Stimulated activated CD4-positive, alpha-beta T cell treated with anti-CD3 and anti-CD28 coated beads, Interleukin-4, amount 100 ng/mL, for 1 hour (primary cell): ENCODE data around the gene WDFY4.
"Not testable (repeated sequence)": the region's sequence is repeated elsewhere in the genome, so short reads cannot be mapped to it uniquely, and the experiment has no call there.

Experiments used
- DNase-seq: peaks from one replicate; pipeline ENCODE4 v3.0.0-alpha.2; 2020

The WDFY4 gene, protein sequence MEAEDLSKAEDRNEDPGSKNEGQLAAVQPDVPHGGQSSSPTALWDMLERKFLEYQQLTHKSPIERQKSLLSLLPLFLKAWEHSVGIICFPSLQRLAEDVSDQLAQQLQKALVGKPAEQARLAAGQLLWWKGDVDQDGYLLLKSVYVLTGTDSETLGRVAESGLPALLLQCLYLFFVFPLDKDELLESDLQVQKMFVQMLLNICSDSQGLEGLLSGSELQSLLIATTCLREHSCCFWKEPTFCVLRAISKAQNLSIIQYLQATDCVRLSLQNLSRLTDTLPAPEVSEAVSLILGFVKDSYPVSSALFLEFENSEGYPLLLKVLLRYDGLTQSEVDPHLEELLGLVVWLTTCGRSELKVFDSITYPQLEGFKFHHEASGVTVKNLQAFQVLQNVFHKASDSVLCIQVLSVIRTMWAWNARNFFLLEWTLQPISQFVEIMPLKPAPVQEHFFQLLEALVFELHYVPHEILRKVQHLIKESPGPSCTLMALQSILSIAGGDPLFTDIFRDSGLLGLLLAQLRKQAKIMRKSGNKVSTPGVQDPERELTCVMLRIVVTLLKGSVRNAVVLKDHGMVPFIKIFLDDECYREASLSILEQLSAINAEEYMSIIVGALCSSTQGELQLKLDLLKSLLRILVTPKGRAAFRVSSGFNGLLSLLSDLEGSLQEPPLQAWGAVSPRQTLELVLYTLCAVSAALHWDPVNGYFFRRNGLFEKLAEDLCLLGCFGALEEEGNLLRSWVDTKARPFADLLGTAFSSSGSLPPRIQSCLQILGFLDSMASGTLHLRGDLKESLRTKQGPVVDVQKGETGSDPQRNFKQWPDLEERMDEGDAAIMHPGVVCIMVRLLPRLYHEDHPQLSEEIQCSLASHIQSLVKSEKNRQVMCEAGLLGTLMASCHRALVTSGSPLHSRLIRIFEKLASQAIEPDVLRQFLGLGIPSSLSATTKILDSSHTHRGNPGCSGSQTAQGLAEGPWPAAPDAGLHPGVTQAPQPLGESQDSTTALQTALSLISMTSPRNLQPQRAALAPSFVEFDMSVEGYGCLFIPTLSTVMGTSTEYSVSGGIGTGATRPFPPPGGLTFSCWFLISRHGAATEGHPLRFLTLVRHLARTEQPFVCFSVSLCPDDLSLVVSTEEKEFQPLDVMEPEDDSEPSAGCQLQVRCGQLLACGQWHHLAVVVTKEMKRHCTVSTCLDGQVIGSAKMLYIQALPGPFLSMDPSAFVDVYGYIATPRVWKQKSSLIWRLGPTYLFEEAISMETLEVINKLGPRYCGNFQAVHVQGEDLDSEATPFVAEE (N-terminal part only)

DNA sequence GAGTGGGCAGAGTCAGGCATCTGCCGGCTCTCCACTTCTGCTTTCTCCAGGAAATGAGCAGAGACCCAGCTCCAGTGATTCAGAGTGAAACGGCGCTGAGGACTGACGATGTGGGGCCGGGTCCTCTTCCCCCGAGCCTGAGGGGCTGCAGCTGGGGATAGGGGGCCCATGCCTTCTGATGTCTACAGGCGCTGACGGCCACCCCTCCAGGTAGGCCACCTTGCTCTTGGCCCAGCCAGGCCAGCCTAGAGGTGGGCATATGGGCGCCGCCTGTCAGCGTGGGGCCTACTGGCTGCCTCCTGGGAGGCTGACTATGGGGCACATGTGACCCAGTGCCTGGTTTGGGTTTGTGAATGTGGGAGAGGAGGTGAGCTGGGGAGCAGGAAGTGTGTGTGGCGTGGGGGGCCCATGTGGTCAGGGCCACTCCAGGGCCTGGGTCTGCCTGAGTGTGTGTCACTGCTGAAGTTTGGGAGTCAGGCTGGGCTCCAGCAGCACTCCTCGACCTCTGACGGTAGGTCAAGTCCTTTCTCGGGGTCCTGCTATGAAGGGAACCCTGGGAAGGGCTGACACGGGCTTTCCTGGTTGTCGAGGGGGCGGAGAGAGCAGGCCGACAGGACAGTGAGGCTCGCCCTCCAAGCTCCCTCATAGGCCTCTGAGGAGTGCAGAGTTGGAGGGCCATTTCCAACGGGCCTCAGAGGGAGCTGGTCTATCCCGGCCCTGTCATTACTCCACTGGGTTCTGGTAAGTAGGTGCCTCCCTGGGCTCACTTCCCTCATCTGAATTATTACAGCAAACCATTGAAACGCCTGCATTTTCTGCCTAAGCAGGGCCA, at the start of gene WDFY4:
Gene WDFY4, plus strand, starts transcription at position 82 of the 832 bp plus-strand sequence. CDS start 24,860 bp downstream, outside the sequence.
- no peak for DNase-seq

DNA sequence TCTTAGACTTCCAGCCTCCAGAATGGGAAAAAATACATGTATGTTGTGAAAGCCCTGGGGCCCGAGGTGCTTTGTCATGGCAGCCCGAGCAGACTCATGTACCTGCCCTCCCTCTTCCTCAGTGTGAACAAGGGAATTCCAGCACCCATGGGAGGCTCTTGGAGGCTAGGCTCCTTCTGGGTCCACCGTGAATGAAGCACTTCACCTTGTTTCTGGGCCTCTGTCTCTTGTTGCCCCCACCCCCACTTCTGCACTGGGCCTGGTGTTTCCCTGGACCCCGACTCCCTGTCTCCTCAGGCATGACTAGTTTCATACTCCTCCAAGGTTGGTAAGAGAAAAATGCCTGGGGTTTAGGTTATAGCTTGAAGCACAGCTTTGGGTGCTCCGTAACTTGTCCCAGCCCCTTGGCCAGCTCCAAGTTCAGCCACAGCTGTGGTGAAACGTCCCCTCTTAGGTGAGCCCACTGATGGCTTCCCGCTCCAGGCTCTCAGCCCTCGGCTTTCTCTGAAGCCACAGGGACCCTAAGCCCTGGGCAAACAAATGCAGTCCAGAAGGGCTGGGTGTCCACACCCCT, 49.6 kb upstream of the WDFY4 start:
- DNase-seq: no peak

GRCh38 chr10:48636231-48636630, 48.4 kb upstream of the WDFY4 start:
- no peak for DNase-seq

DNA sequence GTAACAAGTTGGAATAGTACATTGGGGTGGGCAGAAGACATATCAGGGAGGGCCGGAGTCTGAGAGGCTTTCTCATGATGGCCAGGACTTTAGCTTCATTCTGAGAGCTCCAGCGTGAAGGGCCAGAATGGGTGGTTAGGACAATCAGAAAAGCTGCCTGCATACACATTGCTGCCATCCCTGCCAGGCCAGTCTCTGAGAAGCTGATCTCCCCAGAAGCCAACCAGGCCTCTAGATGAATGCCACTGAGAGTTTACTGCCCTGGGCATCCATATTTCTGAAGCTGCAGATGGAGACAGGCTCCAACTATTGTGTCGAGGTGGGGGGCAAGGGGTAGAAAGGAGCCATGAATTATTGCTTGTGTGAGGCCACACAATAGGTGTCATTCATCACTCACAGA, 47.8 kb upstream of the WDFY4 start:
- DNase-seq: no peak

- DNase-seq: no peak
Measured at GRCh38 chr10:48638158-48638557, 46.5 kb upstream of the WDFY4 start.

DNA sequence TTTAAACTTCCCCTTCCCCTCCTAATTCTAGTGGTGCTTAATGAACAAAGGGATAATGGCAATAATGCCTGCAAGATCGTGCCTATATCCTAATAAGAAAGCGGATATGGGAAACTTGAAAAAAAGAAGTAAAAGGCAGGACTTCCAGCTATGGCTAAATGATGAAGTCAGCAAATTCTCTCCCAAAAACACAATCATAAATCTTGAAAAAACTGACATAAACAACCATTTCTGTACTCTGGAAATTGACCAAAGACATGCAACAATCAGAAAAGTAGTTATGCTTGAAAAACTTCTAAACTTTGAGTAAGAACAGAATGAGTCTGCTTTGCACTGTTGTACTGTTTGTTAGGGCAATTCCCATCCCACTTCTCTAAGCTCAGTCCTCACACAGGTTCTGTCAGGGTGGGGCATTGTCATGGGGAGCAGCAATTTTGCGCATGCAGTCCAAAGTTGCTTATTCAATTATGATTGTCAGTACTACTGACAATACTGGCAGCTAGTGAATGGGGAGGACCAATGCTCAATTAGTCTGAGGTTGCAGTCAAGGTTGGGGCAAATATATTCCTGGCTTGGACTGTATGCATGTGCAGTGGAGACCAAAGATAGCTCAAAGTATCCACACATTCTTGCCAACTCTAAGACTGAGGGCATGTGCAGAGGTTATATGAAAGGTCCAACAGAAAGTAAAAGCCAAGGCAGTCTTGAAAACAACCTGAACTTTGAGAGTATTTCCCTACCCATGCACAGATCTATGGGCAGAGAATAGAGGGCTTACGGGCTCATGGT, 45.7 kb upstream of the WDFY4 start:
- no peak for DNase-seq

GRCh38 chr10:48639632-48640031, 45.0 kb upstream of the WDFY4 start:
- DNase-seq: no peak

- DNase-seq: no peak
Measured at GRCh38 chr10:48640326-48640725, 44.3 kb upstream of the WDFY4 start.

DNA sequence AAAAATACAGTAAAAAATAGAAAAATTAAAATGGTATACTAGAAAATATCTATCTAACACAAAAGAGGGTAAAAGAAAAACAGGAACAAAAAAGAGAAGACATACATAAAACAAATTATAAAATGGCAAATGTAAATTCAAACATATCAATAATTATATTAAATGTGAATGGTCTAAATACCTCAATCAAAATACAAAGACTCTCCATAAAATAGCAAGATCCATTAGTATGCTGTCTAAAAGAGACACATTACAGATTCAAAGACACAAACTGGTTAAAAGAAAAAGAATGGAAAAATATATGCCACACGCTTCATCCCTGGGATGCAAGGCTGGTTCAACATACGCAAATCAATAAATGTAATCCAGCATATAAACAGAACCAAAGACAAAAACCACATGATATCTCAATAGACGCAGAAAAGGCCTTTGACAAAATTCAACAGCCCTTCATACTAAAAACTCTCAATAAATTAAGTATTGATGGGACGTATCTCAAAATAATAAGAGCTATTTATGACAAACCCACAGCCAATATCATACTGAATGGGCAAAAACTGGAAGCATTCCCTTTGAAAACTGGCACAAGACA, 43.5 kb upstream of the WDFY4 start:
- not testable (repeated sequence) for DNase-seq

DNA sequence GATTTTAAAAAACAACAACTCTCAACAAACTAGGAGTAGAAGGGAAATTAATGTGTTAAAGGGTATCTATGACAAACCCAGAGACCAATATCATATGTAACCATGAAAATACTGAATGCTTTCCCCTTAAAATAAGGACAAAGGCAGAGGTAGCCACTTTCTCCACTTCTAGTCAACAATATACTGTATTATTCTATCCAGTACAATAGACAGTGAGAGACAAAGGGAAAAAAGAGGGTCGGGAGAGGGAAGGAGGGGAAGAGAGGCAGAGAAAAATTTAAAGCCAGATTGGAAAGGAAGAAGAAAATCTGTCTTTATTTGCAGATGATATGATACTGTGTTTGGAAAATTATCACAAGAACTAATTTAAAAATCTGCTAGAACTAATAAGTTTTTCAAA, 39.1 kb upstream of the WDFY4 start:
- DNase-seq: no peak

DNA sequence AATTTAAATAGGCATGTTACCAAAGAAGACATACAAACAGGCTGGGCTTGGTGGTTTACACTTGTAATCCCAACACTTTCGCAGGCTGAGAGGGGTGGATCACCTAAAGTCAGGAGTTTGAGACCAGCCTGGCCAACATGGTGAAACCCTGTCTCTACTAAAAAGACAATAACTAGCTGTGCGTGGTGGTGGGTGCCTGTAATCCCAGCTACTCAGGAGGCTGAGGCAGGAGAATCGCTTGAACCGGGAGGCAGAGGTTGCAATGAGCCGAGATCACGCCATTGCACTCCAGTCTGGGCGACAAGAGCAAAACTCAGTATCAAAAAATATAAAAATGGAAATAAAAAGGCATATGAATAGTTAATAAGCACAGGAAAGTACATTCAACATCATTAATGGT, 37.6 kb upstream of the WDFY4 start:
- DNase-seq: not testable (repeated sequence)

- no peak for DNase-seq
Measured at GRCh38 chr10:48648172-48648942, 36.3 kb upstream of the WDFY4 start.

GRCh38 chr10:48649349-48649944, 35.2 kb upstream of the WDFY4 start:
- DNase-seq: no peak

DNA sequence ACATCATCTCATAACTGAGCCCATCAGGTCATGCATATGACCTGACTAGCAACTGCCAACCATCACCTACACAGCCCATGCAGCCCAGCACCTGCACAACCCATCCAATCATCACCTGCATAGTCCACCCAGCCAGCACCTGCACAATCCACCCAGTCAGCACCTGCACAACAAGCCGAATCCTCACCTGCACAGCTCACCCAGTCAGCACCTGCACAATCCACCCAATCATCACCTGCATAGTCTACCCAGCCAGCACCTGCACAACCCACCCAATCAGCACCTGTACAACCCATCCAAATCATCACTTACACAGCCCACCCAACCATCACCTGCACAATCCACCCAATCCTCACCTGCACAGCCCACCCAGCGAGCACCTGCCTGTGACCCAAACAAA, 33.4 kb upstream of the WDFY4 start:
- DNase-seq: no peak

DNA sequence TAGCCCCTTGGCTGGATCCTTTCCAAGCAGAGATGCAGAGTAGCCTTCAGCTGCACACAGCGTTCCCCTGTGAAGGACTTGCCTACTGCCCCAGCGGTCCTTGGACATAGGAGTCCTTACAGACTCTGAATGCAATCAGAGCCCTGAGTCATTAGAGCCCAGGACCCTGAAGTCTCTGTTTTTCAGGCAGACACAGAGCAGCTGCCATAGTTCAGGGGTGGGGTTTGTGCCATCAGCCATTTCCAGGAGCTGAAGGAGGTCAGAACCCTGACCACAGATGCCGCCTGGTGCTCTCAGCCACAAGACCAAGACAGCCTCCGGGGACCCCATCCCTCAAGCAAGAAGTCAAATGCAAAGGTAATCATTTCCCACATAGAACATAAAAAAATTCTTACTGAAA, 32.8 kb upstream of the WDFY4 start:
- no peak for DNase-seq

DNA sequence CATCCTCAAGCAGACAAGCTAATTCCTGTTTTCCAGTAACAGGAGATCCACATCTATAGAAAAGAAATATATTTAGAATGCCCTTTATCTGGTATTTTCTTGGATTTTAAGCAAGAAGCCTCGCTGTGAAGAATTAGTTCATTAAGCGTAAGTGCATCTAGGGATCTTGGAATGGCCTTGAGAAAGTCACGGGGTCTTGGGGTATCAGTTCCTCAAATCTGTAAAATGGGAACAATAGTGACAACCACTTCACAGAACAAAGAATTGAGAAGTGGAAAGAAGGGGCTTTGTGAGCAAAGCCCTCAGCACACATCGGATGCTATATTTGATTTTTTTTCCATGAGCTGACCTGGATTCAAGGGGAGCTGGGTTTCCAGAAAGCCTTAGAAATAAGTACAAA, 32.3 kb upstream of the WDFY4 start:
- no peak for DNase-seq

GRCh38 chr10:48653347-48653746, 31.3 kb upstream of the WDFY4 start:
- DNase-seq: no peak

DNA sequence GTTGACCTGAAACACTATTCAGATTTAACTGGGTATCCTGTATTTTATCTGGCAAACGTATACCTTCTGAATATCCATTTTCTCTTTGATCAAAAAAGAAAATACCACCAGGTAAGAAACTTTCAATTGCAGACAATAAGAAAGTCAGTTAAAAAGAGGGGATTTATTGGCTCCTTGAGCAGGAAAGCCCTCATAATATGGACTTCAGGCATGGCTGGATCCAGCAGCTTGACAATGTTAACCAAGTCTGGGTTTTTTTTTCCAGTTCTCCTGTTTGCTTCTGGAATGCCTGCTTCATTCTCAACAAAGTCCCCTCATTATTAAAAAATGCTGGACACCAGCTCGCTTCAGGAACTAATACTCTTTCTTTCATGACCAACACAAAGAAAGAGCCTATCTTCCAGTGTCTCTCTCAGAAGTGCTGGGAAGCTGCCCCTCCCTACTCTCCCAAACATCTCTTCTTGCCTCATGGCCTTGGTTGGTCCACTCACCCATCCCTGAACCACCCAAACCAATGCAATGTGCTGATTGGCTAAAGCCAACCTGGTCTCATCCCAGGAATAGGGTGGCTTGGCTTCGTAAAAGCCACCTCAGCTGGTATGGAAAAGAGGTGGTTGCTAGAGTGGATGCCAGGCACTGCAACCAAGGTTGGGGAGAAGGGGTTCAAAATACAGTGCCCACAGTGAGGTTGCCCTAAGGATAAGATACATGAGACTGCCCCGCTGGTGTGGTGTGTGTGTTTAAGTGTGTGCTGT, 30.6 kb upstream of the WDFY4 start:
- no peak for DNase-seq
